HepG2 (cell line): Measurements from ENCODE around the gene ICAM3. TPM values are rescaled to one million over a fixed set of nuclear protein-coding genes. Genes with fewer than 3 reads are reported as not detected.
A peak's percentile ranks its signal among the peaks of the same experiment; 100 is the strongest.

Source experiments
- BCL3 ChIP-seq: sonication (generic); formaldehyde crosslinking; IDR thresholded peaks from 2 replicates; pipeline ENCODE4 v1.5.1; 2020; ENCODE audit warnings: mild to moderate bottlenecking, missing genetic modification reagents, moderate library complexity
- MEIS2 ChIP-seq: sonication (generic); formaldehyde crosslinking; IDR thresholded peaks from 2 replicates; pipeline ENCODE4 v1.9.0; 2021; ENCODE audit warnings: mild to moderate bottlenecking, missing genetic modification reagents
- NONO ChIP-seq, 2 experiments: fragments of 450-650 bp in 1 of 2; sonication (generic) in 1 of 2; formaldehyde crosslinking in 1 of 2; IDR thresholded peaks in 1 of 2; conservative IDR thresholded peaks in 1 of 2; 2 replicates each; pipeline versions ENCODE4 v1.6.1 to v1.8.0; 2017 to 2022; ENCODE audit warnings: mild to moderate bottlenecking in 1 of 2, missing genetic modification reagents in 1 of 2, moderate library complexity in 1 of 2
- ONECUT2 ChIP-seq: sonication (generic); formaldehyde crosslinking; IDR thresholded peaks from 2 replicates; pipeline ENCODE4 v1.4.0; 2020; ENCODE audit warnings: missing genetic modification reagents
- PPARG ChIP-seq: conservative IDR thresholded peaks from 2 replicates; pipeline ENCODE4 v1.6.1; 2016; ENCODE audit warnings: missing biosample characterization, missing genetic modification reagents
- THAP7 ChIP-seq: sonication (generic); formaldehyde crosslinking; IDR thresholded peaks from 2 replicates; pipeline ENCODE4 v1.8.1; 2023; ENCODE audit warnings: mild to moderate bottlenecking, missing genetic modification reagents
- U2AF2 ChIP-seq: fragments of 200-400 bp; formaldehyde crosslinking; IDR thresholded peaks from 2 replicates; pipeline ENCODE4 v1.6.1; 2017; ENCODE audit warnings: low read depth, mild to moderate bottlenecking, low read length
- ZBTB7A ChIP-seq: sonication (generic); formaldehyde crosslinking; IDR thresholded peaks from 2 replicates; pipeline ENCODE4 v1.8.0; 2022; ENCODE audit warnings: mild to moderate bottlenecking, missing genetic modification reagents
- ZMAT3 ChIP-seq: sonication (generic); formaldehyde crosslinking; conservative IDR thresholded peaks from 2 replicates; pipeline ENCODE4 v1.7.0; 2021; ENCODE audit warnings: missing genetic modification reagents
- ZNF143 ChIP-seq: sonication (generic); formaldehyde crosslinking; IDR thresholded peaks from 2 replicates; pipeline ENCODE4 v1.4.0; 2020; ENCODE audit warnings: missing genetic modification reagents
- ZNF484 ChIP-seq: sonication (generic); formaldehyde crosslinking; IDR thresholded peaks from 2 replicates; pipeline ENCODE4 v1.5.1; 2020; ENCODE audit warnings: mild to moderate bottlenecking, low read depth, missing genetic modification reagents, borderline replicate concordance
- ZNF546 ChIP-seq: sonication (generic); formaldehyde crosslinking; conservative IDR thresholded peaks from 2 replicates; pipeline ENCODE4 v1.8.1; 2023; ENCODE audit warnings: mild to moderate bottlenecking, missing genetic modification reagents
- ZNF576 ChIP-seq: sonication (generic); formaldehyde crosslinking; IDR thresholded peaks from 2 replicates; pipeline ENCODE4 v1.4.0; 2020; ENCODE audit warnings: mild to moderate bottlenecking, missing genetic modification reagents
- ZNF724P ChIP-seq: sonication (generic); formaldehyde crosslinking; IDR thresholded peaks from 2 replicates; pipeline ENCODE4 v1.8.0; 2022; ENCODE audit warnings: missing genetic modification reagents, borderline replicate concordance
- ZNF790 ChIP-seq: sonication (generic); formaldehyde crosslinking; IDR thresholded peaks from 2 replicates; pipeline ENCODE4 v1.8.0; 2022; ENCODE audit warnings: missing genetic modification reagents, mild to moderate bottlenecking, borderline replicate concordance
- ZSCAN21 ChIP-seq: sonication (generic); formaldehyde crosslinking; IDR thresholded peaks from 2 replicates; pipeline ENCODE4 v1.8.0; 2022; ENCODE audit warnings: mild to moderate bottlenecking, missing genetic modification reagents, moderate library complexity, borderline replicate concordance
- polyA plus RNA-seq, 8 experiments: library from polyadenylated mRNA; depleted of rRNA in 3 of 8; stranded (reverse) in 7 of 8; unstranded in 1 of 8; fragments of >200 nt; fragmentation: Illumina TruSeq in 4 of 8; extraction: Trizol in 4 of 8; gene quantifications; 2 replicates each; pipeline versions ENCODE4 v1.2.1 to v1.2.3, GENCODE V29; 2011 to 2016; ENCODE audit warnings: low read depth in 4 of 8, missing spikeins in 1 of 8, mixed read lengths in 1 of 8; ENCODE audit not compliant: insufficient read depth in 1 of 8
- total RNA-seq, 5 experiments: library from RNA; depleted of rRNA; stranded (reverse); fragments of >200 nt; fragmentation: Illumina TruSeq; extraction: Trizol; gene quantifications; 2 replicates each; pipeline ENCODE4 v1.2.3, GENCODE V29; 2016; ENCODE audit warnings: low read depth in 1 of 5

Gene ICAM3
- total and polyA plus RNA-seq, 2 of the 13 experiments (the other 11 are each of a cell fraction or from before 2014, with no cell fraction given), result 14.1 to 21.0 TPM

- TF ChIP-seq ZNF790 (CRISPR knock-in tag) (no peak), ZNF484 (no peak), ONECUT2 (CRISPR knock-in tag) (no peak), MEIS2 (0 out of 2 replicates have a peak, but pooled peaks have one; percentile 2), ZBTB7A (CRISPR knock-in tag) (no peak), ZNF724P (CRISPR knock-in tag) (0 out of 2 replicates have a peak, but pooled peaks have one; percentile 23), BCL3 (no peak), U2AF2 (no peak), ZMAT3 (CRISPR knock-in tag) (0 out of 2 replicates have a peak, but pooled peaks have one; percentile 10), PPARG (CRISPR knock-in tag) (peak; percentile 68), ZSCAN21 (CRISPR knock-in tag) (0 out of 2 replicates have a peak, but pooled peaks have one; percentile 27), ZNF546 (0 out of 2 replicates have a peak, but pooled peaks have one; percentile 41), ZNF143 (CRISPR knock-in tag) (no peak), ZNF576 (CRISPR knock-in tag) (no peak), THAP7 (0 out of 2 replicates have a peak, but pooled peaks have one; percentile 31), NONO (IDR thresholded peaks at IDR 0.05) (no peak), NONO (CRISPR knock-in tag; conservative IDR thresholded peaks at IDR 0.05) (0 out of 2 replicates have a peak, but pooled peaks have one; percentile 14)
Measured at GRCh38 chr19:10333758-10334587, 5.5 kb downstream of the ICAM3 start (continued).
